Measurements from ENCODE around the gene PBX4. TPM values are rescaled to one million over a fixed set of nuclear protein-coding genes. Genes with fewer than 3 reads are reported as not detected.

The PBX4 gene
- total and polyA plus RNA-seq, 10 of the 15 experiments (the other 5 are each of a cell fraction or from before 2014, with no cell fraction given), result 0.18 to 17.3 (median 4.2) TPM

DNA sequence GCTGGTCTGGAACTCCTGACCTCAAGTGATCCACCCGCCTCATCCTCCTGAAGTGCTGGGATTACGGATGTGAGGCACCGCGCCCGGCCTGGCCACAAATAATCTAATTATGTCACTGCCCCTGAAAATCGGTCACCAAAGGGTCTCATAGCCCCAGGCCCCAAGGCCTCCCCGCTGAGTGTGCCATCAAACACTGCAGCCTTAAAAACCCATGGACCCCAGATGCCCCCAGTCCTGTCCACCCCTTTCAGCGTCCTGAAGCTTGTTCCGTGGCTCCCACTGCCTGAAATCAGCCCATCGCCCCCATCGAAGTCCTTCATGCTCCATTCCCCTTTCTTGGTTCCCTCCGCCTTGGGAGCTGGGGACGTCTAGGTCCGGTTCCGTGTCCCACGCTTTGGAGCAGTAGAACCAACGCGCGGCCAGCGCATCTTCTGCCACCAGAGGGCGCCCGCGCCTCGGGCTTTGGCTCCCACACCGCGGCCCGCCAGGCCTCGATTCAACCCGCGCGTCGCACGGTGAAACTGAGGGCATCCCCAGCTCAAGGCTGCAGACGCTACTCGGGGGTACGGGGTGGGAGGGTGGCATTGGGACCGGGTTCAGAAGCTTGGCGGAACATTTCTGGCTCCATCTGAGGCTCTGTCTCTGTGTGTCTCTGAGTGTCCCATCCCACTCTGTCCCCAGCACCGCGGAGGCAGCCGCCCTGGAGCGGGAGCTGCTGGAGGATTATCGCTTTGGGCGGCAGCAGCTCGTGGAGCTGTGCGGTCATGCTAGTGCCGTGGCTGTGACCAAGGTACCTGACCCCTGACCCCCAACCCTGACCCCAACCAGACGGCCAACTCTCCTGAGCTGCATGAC is 86.3 kb downstream of the PBX4 start (continued):
- TF ChIP-seq ZZZ3 (IDR thresholded peaks at IDR 0.05; ENCODE audit: control insufficient read depth, insufficient read length, low read depth) (no peak), RUNX3 (IDR thresholded peaks at IDR 0.05; ENCODE audit: low read length) (0 out of 2 replicates have a peak, but pooled peaks have one; percentile 22), FOXM1 (IDR thresholded peaks at IDR 0.05; ENCODE audit: low read depth, low read length) (no peak), SMC3 (IDR thresholded peaks at IDR 0.05; ENCODE audit: borderline replicate concordance, low read length) (peak; percentile 95), SRF (IDR thresholded peaks at IDR 0.05; ENCODE audit: low read depth in 2 of 2, low read length in 2 of 2) (no peak), TCF12 (IDR thresholded peaks at IDR 0.05; ENCODE audit: low read depth, low read length) (no peak), BHLHE40 (IDR thresholded peaks at IDR 0.05; ENCODE audit: borderline replicate concordance in 1 of 2, low read depth in 2 of 2, low read length in 1 of 2) (0 out of 4 replicates have a peak, but pooled peaks of 1 of the 2 experiments have one; percentile 21), WRNIP1 (IDR thresholded peaks at IDR 0.05; ENCODE audit: borderline replicate concordance, low read depth, low read length) (no peak), MEF2B (IDR thresholded peaks at IDR 0.05; ENCODE audit: partially characterized antibody, poor library complexity, severe bottlenecking) (no peak)
- TF ChIP-seq, protein P1, sequence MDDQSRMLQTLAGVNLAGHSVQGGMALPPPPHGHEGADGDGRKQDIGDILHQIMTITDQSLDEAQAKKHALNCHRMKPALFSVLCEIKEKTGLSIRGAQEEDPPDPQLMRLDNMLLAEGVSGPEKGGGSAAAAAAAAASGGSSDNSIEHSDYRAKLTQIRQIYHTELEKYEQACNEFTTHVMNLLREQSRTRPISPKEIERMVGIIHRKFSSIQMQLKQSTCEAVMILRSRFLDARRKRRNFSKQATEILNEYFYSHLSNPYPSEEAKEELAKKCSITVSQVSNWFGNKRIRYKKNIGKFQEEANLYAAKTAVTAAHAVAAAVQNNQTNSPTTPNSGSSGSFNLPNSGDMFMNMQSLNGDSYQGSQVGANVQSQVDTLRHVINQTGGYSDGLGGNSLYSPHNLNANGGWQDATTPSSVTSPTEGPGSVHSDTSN (IDR thresholded peaks at IDR 0.05; ENCODE audit: insufficient replicate concordance, low read depth, low read length), result no peak
